Neural crest cell (in vitro differentiated cells): ENCODE results near the gene MPST. TPM values are rescaled to one million over a fixed set of nuclear protein-coding genes. Genes with fewer than 3 reads are reported as not detected.
A peak's percentile ranks its signal among the peaks of the same experiment; 100 is the strongest.

Source experiments
- DNase-seq: peaks from one replicate; pipeline ENCODE4 v3.0.0; 2021; ENCODE audit warnings: low read depth, mixed read lengths, low spot score
- H3K27ac Mint-ChIP-seq: one replicate; pipeline ENCODE4 v1.8.0; 2021; ENCODE audit warnings: mild to moderate bottlenecking, mixed read lengths; ENCODE audit not compliant: unreplicated experiment
- H3K27me3 Mint-ChIP-seq: 2 replicates; pipeline ENCODE4 v1.8.0; 2021; ENCODE audit warnings: low read depth, mild to moderate bottlenecking, mixed read lengths
- H3K36me3 Mint-ChIP-seq: 2 replicates; pipeline ENCODE4 v1.8.0; 2021; ENCODE audit warnings: low read depth, mild to moderate bottlenecking, mixed read lengths
- H3K4me1 Mint-ChIP-seq: 2 replicates; pipeline ENCODE4 v1.8.0; 2021; ENCODE audit warnings: mixed read lengths
- H3K4me3 Mint-ChIP-seq: one replicate; pipeline ENCODE4 v1.8.0; 2021; ENCODE audit warnings: mild to moderate bottlenecking, mixed read lengths
- H3K9me3 Mint-ChIP-seq: 2 replicates; pipeline ENCODE4 v1.8.0; 2021; ENCODE audit warnings: mixed read lengths
- CTCF ChIP-seq: fragments of 200-600 bp; sonication (generic); conservative IDR thresholded peaks from 2 replicates; pipeline ENCODE4 v1.5.0; 2021; ENCODE audit warnings: antibody characterized with exemption, mild to moderate bottlenecking
- total RNA-seq: library from RNA; stranded (reverse); gene quantifications from 2 replicates; pipeline ENCODE4 v1.2.1, GENCODE V29; 2021

MPST gene
- total RNA-seq, 1 donor from 2014 or later, result 103 TPM

GRCh38 chr22:37075822-37076433, 56.4 kb downstream of the MPST start:
- Mint-ChIP-seq H3K27me3 (peaks cover 15% of the 10 kb centered on the region), H3K4me1 (no peaks in the 10 kb centered on the region), H3K4me3 (no peak overlapping the region), H3K36me3 (no peaks in the 10 kb centered on the region), H3K27ac (no peak overlapping the region), H3K9me3 (no peaks in the 10 kb centered on the region)
- no peak for DNase-seq
- no peak for TF ChIP-seq CTCF

- DNase-seq, result peak; percentile 77
- Mint-ChIP-seq H3K4me3 (no peak overlapping the region), H3K27ac (no peak overlapping the region), H3K36me3 (no peaks in the 10 kb centered on the region), H3K27me3 (peaks cover 15% of the 10 kb centered on the region), H3K9me3 (no peaks in the 10 kb centered on the region), H3K4me1 (no peaks in the 10 kb centered on the region)
- TF ChIP-seq CTCF, result peak; percentile 99
Observed at GRCh38 chr22:37077802-37078448, 58.4 kb downstream of the MPST start.

GRCh38 chr22:37079158-37079557, 59.6 kb downstream of the MPST start:
- DNase-seq, result no peak
- no peaks in the 10 kb centered on the region for H3K9me3 Mint-ChIP-seq
- no peaks in the 10 kb centered on the region for H3K36me3 Mint-ChIP-seq
- H3K4me1 Mint-ChIP-seq, result no peaks in the 10 kb centered on the region
- H3K4me3 Mint-ChIP-seq, result no peak overlapping the region
- H3K27ac Mint-ChIP-seq, result no peak overlapping the region
- TF ChIP-seq CTCF, result no peak
- peaks cover 18% of the 10 kb centered on the region for H3K27me3 Mint-ChIP-seq

Other genes with a start within 250 kb of the MPST start
- gene IFT27, start 243.6 kb upstream of the MPST start, total RNA-seq, result 50.9 and 55.4 TPM in 2 replicates
- 0.61 and 0.68 TPM in 2 replicates for gene PVALB, start 202.7 kb upstream of the MPST start, total RNA-seq
- not detected in 2 replicates for gene NCF4, start 158.7 kb upstream of the MPST start, total RNA-seq
- not detected in 2 replicates for gene CSF2RB, start 106.1 kb upstream of the MPST start, total RNA-seq
- gene TST, start 295 bp upstream of the MPST start, total RNA-seq, result 31.0 and 31.3 TPM in 2 replicates
- 85.7 and 95.8 TPM in 2 replicates for gene KCTD17, start 32.0 kb downstream of the MPST start, total RNA-seq
- gene TMPRSS6, start 90.0 kb downstream of the MPST start, total RNA-seq, result not detected in 2 replicates
- gene IL2RB, start 130.2 kb downstream of the MPST start, total RNA-seq, result 0.50 and 0.56 TPM in 2 replicates
- 13.6 TPM in 2 replicates for gene C1QTNF6, start 168.5 kb downstream of the MPST start, total RNA-seq
- gene SSTR3, start 192.7 kb downstream of the MPST start, total RNA-seq, result 0.09 TPM in 2 replicates
- 0.21 TPM in 1 of 2 replicates, not detected in the other for gene RAC2, start 224.5 kb downstream of the MPST start, total RNA-seq